ENCODE data around the gene TXN.
"Not testable (repeated sequence)": the region's sequence is repeated elsewhere in the genome, so short reads cannot be mapped to it uniquely, and the experiment has no call there.

The TXN gene

DNA sequence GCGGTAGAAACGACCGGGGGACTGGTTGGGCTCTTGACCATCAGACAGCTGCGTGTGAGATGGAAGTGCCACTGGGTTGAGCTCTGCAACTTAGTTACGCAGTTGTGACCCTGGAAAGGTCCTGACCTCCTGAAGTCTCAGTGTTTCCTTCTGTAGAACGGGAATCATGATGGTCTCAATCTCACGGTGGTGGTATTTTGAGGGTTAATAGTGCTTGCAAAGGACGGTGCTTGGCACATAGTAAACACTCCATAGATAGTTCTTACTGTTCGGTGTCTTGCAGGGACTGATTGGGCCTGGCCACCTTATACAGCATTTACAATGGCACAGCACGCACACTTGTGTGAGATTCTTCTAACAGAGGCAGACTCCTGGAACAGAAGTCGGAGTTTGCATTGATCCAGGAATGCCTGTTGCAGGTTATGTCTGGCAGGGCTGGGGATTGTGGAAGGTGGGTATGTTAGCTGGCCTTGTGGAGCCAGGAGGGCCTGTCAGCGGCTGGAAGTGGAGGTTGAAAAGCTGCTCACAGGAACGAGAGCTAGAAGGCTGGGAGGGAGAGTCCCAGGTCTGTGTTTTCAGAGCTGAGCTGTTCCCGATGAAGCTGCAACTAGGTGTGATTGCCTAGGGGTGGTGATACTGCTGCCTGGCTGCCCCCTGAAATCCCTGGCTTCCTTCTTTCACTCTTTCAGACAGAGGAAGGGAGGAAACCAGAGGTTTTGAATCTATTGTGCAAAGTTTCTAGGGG, 962 bp upstream of the TXN start:
- no peak for FAIRE-seq

DNA sequence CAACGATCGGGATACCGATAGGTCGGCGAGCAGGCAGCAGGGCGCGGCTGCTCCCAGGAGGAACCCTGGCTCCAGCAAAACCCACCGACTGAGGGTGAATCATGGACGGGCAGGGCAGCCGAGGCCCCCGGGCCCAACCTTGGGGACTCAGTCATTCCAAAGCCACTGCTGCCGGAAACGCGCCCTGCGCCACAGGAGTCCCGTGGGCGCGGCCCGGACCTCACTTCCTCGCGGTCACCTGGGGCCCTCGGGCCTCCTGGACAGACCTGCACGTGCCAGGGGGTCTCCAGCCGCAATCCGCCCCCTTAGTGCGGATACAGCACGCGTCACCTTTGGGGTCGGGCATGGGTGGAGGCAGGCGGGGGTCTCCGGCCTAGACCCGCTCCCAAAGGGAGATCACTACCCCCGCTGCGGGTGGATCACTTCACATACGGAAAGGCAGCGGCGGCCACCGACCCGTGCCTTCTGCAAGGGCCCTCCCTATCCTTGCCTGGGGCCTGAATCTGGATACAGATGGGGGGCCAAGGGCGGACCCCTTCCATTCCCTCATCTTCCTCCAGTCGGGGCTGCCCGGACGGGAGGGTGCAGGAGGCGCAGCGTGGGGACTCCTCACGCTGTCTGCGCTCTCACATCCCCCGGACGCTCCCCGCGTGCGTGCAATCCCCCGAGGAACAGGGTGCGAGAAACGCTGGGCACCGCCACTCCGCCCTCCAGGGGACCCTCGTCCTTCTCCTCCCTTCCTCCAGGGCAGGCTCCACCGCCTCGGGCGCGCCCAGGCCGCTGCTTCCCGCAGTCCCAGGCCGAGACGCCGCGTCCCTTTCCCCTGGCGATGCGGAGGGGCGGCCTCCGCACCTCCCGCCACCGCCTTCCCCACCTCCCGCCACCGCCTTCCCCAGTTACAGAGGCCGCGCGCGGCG, 586 bp downstream of the TXN start:
- no peak for FAIRE-seq

DNA sequence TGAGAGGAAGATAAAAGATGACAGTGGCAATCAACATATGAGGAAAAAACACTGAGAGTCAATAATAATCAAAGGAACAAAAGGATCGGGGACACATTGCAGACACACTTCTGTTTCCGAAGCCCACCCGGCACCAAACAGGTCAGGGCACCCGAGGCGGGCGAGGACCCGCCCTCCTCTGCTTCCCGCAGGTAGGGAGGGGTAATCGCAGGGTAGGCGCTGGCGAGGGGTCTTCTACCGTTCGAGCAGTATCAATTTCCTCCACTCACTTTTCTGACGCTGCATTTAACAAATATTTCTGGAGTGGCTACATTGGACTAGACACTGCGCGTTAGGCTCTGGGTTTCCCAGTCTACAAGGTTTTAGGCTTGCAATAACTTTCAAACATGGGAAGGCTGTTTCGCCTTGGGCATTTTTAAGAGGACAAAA, 1.3 kb downstream of the TXN start:
- no peak for FAIRE-seq

DNA sequence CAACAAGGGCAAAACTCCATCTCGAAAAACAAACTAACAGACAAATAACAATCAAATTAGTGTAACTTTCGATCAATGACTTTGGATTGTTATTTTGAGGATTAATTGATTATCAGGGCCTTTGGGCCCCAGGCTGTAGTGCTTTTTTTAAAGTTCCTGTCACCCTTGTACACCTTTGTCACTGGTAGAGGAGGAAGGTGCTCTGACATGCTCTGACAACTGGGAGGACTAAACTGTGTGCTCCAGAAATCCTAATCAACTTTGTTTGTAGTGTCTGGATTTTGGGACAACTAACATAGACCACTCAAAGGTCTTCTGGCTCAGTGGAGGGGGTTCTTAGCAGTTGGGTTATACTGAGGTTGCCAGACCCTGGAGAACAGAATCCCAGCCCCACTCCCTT, 1.8 kb downstream of the TXN start:
- no peak for FAIRE-seq

DNA sequence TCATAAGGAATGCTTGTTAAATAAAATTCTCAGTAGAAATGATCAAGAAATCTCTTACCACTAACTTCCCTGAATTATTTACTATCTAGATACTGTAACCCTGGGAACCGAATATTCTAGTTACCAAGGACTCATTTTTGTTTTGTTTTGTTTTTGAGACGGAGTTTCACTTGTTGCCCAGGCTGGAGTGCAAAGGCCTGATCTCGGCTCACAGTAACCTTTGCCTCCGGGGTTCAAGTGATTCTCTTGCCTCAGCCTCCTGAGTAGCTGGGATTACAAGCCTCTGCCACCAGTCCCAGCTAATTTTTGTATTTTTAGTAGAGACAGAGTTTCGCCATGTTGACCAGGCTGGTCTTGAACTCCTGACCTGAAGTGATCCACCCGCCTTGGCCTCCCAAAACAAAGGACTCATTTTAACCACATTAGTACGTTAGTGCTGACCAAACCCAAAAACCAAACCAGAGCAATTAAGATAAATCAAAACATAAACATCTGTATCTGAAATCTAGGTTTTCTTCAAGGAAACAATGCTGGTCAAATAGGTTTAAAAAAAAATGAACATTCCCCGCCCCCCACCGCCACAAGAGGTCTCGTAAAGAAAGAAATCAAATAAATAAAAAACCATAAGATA, 3.7 kb downstream of the TXN start:
- FAIRE-seq = no peak

DNA sequence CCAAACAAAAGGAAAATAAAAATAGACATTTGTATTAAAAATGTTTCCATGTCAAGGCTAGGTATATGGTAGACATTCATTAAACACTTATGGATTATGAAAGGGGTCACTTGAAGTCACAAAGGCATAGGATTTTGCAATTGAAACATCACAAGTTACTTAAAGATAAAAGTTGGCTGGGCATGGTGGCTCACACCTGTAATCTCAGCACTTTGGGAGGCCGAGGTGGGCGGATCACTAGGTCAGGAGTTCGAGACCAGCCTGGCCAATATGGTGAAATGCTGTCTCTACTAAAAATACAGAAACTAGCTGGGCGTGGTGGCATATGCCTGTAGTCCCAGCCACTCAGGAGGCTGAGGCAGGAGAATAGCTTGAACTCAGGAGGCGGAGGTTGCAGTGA, 4.5 kb downstream of the TXN start:
- FAIRE-seq = not testable (repeated sequence)

GRCh38 chr9:110251212-110251611, 5.1 kb downstream of the TXN start:
- no peak for FAIRE-seq

DNA sequence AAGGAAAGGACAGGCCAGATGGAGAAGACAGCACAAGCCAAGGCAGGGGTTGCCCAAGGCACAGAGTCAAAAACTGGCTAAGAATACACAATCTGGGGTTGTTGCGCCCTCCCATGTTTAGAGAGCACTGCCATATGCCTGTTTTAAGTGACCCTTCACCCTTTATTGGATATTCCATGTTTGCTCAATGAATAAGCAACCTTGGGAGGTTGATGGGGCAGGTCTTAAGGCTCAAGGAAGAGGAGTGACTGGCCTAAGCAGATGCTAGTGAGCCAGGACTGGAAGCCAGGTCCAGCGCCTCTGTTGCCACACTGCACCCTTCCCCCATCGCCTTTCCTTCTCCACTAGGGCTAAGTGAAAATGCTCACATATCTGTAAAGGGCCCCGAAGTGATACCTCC, 6.7 kb downstream of the TXN start:
- FAIRE-seq = no peak

DNA sequence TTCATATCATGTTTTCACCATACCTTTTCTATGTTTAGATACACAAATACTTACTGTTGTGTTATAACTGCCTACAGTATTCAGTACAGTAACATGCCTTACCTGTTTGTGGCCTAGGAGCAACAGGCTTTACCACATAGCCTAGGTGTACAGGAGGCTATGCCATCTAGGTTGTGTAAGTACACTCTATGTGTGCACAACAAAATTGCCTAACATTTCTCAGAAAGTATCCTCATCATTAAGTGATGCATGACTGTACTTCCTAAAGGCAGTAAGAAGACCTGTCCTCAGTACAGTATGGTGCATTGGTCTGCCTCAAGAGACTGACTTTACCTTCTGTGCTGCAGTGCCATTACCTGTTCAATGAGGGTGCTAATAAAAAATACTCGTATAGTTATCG, 7.9 kb downstream of the TXN start:
- FAIRE-seq = no peak

- no peak for FAIRE-seq
Measured at GRCh38 chr9:110246214-110246613, 10.1 kb downstream of the TXN start.

- FAIRE-seq = no peak
Measured at GRCh38 chr9:110244616-110245015, 11.7 kb downstream of the TXN start.

DNA sequence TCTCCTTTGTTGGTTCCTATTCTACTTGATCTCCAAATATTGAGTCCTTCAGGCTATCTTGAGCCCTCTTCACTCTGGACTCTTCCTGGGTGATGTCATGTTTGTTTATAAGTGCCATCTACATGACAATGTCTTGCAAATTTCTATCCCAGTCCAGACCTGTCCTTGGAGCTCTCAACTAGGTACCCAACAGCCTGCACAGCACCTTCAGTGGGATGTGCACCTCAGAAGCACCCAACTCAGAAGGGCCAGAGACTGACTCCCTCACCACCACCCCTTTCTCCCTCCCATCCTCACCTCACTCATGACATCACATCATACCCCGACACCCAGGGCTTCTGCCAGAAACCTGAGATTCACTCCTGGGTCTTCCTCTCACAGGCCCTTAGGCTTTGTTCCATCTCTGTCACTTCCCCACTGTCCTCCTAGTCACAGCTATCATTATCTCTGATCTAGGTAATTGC, 14.4 kb downstream of the TXN start:
- no peak for FAIRE-seq

DNA sequence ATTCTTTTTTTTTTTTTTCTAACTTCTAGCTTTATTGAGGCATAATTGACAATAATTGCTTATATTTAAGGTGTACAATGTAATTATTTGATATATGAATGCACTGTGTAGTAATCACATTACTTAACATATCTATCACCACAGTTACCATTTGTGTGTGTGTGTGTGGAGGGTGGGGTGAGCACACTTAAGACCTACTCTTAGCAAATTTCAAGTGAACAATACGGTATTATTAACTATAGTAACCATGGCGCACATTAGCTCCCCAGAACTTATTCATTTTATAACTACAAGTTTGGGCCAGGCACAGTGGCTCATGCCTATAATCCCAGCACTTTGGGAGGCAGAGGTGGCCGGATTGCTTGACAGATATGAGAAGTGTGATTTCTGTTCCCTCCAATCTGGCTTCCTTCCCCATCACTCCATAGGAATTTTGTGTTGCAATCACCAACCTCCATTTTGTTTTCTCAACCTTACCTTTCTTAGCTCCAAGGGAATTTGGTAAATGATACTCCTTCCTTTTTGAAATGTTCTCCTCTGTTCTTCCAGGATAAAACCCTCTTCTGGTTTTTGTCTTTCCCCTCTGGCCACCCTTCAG, 14.9 kb downstream of the TXN start:
- FAIRE-seq = no peak

GRCh38 chr9:110240198-110240597, 16.1 kb downstream of the TXN start:
- FAIRE-seq = no peak

DNA sequence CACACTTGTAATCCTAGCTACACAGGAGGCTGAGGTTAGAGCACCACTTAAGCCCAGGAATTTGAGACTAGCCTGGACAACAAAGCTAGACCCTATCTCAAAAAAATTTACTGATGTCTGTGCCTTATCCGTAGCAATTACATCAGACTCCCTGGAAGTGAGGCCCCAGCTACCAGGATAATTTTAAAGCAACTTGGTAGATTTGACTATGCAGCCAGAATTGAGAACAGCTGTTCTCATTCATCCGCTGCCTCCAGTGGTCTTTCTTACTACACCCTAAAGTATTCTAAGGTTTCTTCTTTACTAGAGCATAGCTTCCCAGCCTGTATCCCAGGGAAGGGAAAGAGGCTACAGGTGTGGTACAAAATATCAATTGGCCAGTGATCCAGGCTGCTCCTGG, 28.0 kb downstream of the TXN start:
- no peak for FAIRE-seq

DNA sequence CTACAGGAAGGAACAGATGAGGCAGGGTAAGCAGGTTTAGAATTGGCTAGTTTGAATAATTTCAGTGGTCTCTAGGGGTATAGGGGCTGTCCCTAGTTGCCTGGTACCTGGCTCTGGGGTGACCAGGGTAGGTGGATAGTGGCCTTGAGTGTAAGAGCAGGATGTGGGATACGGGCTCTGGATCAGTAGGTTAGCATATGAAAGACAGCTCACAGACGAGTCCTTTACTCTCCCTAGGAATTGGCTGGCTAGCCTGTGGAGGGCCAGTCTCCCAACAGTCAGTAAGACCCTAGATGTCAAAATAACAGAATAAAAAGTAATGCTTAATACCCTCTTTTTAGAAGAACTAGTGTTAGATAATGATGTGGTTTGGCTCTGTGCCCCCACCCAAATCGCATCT, 31.7 kb downstream of the TXN start:
- FAIRE-seq = no peak

DNA sequence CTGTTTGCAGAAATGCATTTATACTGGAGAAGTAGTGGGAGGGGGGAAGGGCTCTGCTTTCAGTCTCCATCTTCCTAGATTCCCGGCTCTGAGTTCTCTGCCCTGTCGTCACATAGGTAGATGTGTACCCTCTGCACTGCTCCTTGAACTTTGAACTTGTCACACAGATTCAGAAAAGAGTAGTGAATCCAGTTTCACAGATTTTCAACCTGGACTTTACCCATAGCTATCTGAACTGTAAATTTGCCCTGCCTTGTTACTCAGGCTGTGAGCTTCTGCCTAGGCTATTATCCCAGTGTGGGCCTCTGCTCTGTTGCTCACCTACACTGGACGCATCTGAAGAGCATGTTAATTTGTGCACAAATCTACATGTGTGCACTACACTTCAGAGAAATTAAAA, 35.5 kb downstream of the TXN start:
- no peak for FAIRE-seq

DNA sequence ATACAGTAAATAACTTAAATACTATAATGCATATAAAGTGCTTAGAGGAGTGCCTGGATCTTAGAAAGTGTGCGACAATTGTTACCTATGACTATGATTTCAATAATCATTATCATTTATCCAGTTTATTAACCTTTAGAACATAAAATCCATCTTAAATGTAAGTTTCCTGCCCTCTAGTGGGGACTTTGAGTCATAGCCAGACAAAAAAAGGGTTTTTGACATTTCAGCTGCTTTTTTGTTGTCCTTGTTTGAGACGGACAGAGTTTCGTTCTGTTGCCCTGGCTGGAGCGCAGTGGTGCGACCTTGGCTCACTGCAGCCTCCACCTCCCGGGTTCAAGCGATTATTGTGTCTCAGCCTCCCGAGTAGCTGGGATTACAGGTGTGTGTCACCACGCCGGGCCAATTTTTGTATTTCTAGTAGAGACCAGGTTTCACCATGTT, 38.6 kb downstream of the TXN start:
- FAIRE-seq = no peak

DNA sequence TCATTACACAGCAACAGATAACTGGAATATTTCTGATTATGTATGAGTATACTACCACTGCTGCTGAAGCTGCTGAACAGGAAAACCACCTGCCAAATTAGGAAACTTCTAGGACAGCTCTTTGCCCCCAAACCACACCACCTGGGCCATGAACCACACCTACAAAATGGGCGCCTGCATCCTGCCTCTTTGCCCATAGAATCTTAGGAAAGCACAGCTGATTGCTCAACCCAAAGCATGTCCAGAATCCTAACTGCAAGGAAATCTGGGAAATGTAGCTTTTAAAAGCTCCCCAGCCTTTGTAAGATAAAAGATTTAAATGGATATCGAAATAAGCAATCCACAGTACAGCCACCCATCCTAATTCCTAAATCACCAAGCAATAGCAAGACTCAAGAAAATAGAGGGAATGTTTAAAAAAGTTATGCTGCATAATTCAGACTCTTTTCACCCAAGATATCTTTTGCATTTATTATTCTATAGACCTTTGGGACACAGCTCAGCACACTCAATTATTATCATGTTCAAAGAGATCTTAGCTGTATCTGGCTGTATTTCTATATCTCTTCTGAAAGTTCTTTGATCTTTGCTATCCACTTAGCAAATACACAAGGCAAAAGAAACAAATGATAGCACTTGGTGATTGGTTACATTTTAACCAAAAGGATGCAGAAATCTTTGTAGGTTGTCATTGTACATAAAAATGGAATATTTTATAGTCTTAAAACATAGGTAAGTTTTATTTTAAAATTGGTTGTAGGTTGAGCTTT, 41.5 kb downstream of the TXN start:
- no peak for FAIRE-seq

GRCh38 chr9:110214090-110214489, 42.2 kb downstream of the TXN start:
- FAIRE-seq = no peak

DNA sequence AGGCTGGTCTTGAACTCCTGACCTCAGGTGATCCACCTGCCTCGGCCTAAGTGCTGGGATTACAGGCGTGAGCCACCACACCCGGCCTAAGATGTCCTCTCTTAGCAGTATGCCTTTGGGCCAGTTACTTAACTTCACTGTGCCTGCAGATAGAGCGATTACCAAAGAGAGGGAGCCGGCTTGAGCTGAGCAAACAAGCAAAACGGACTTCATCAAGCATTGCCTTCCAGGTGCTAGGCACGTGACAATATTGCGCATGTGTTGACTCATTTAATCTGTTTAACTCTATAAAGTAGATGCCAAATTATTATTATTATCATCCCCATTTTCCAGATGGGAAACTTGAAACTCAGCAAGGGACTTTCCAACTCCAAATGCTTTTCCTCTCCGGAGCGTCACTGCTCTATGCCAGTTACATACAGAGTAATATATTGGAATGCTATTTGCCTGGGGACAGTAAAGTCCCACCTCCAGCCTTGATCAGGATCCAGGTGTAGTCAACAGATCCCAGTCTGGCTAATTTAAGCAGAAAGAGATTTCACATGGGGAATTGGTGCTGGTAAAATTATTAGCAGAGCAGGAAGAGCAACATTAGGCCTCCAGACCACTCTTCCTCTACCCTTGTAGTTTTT, 42.8 kb downstream of the TXN start:
- no peak for FAIRE-seq

GRCh38 chr9:110208031-110208430, 48.3 kb downstream of the TXN start, which contains the start of gene C9orf152:
TSS of gene C9orf152 (minus strand) at chr9:110208159. CDS start at chr9:110207579, 580 bp downstream.
- no peak for FAIRE-seq
